Anterior cingulate cortex (tissue), 58 donors: ENCODE data around the gene USP17L22.
"Not testable (repeated sequence)": the region's sequence is repeated elsewhere in the genome, so short reads cannot be mapped to it uniquely, and the experiment has no call there.

Experiments used
- DNase-seq, 58 donors: peaks; one replicate each; lab custom pipeline; 2025; lab: John Stamatoyannopoulos, UW

The USP17L22 gene

GRCh38 chr4:9267319-9267718 lies at the start of gene USP17L22:
USP17L22 (plus strand) TSS chr4:9267619; CDS start chr4:9267619, 0 bp downstream.
- DNase-seq, result not testable (repeated sequence)

- DNase-seq, result not testable (repeated sequence)
Observed at GRCh38 chr4:9219852-9220251, 47.6 kb upstream of the USP17L22 start, which contains the start of gene USP17L12. USP17L12 (plus strand) TSS chr4:9220152; CDS start chr4:9220152, 0 bp downstream.

GRCh38 chr4:9224596-9224995 lies 42.8 kb upstream of the USP17L22 start, which contains the start of gene USP17L13:
USP17L13 (plus strand) TSS chr4:9224896; CDS start chr4:9224896, 0 bp downstream.
- not testable (repeated sequence) for DNase-seq

GRCh38 chr4:9230249-9230648 lies 37.2 kb upstream of the USP17L22 start:
- not testable (repeated sequence) for DNase-seq

- not testable (repeated sequence) for DNase-seq
Observed at GRCh38 chr4:9234085-9234484, 33.3 kb upstream of the USP17L22 start, which contains the start of gene USP17L15. USP17L15 (plus strand) TSS chr4:9234385; CDS start chr4:9234385, 0 bp downstream.

GRCh38 chr4:9238461-9238860 lies 29.0 kb upstream of the USP17L22 start:
- not testable (repeated sequence) for DNase-seq

- DNase-seq, result not testable (repeated sequence)
Observed at GRCh38 chr4:9243579-9243978, 23.8 kb upstream of the USP17L22 start, which contains the start of gene USP17L17. USP17L17 (plus strand) TSS chr4:9243879; CDS start chr4:9243879, 0 bp downstream.

GRCh38 chr4:9247953-9248680 lies 19.3 kb upstream of the USP17L22 start, which contains the start of gene USP17L18:
USP17L18 (plus strand) TSS chr4:9248630; CDS start chr4:9248630, 0 bp downstream.
- not testable (repeated sequence) for DNase-seq

GRCh38 chr4:9253078-9253477 lies 14.3 kb upstream of the USP17L22 start, which contains the start of gene USP17L19:
USP17L19 (plus strand) TSS chr4:9253378; CDS start chr4:9253378, 0 bp downstream.
- not testable (repeated sequence) for DNase-seq

GRCh38 chr4:9257824-9258223 lies 9.6 kb upstream of the USP17L22 start, which contains the start of gene USP17L20:
USP17L20 (plus strand) TSS chr4:9258124; CDS start chr4:9258124, 0 bp downstream.
- not testable (repeated sequence) for DNase-seq

- not testable (repeated sequence) for DNase-seq
Observed at GRCh38 chr4:9262572-9262971, 4.8 kb upstream of the USP17L22 start, which contains the start of gene USP17L21. USP17L21 (plus strand) TSS chr4:9262872; CDS start chr4:9262872, 0 bp downstream.

GRCh38 chr4:9271719-9272118 lies 4.3 kb downstream of the USP17L22 start:
- not testable (repeated sequence) for DNase-seq
